ENCODE measurements around the gene KLHDC8B. TPM values are rescaled to one million over a fixed set of nuclear protein-coding genes. Genes with fewer than 3 reads are reported as not detected.

KLHDC8B gene
- total and polyA plus RNA-seq, 2 donors (not counting 3 experiments of a cell fraction or from before 2014, with no cell fraction given), result 36.0 to 77.8 TPM

DNA sequence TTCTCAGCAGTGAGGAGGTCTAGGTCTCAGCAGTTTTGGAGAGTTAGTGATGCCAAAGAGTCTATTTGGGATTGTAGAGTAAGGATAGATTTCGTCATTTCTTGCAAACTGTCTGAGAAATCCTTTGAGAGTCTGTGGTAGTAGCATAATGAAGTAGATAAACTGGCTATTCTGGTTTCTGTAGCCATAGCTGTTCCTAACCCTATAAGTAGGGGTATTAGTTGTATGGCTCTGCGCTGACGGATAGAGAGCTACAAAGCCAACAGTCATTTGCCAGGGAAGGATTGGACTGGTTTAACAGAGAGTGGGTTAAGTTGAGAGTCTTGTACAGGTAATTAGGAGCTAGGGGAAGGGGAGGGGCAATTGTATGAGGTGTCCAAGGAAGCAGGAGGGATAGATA is 50.6 kb downstream of the KLHDC8B start:
- BruUV-seq (replicated peaks), result no TSS peak
- no peak overlapping the region for H2AFZ ChIP-seq (ENCODE audit: low read depth, low read length)
- no peak for FAIRE-seq
- POLR2A ChIA-PET, result no interaction called here
- H3K9ac ChIP-seq (replicated peaks; ENCODE audit: extremely low read depth, insufficient read depth, low read length), result no peak overlapping the region
- H3K27me3 ChIP-seq (ENCODE audit: control insufficient read depth in 2 of 2, insufficient read depth in 2 of 2, low read length in 2 of 2), result no peaks in the 10 kb centered on the region
- TF ChIP-seq FOS (IDR thresholded peaks at IDR 0.05; ENCODE audit: borderline replicate concordance, insufficient read depth, low read length) (no peak), EZH2 (IDR thresholded peaks at IDR 0.05; ENCODE audit: borderline replicate concordance, low read depth, low read length, severe bottlenecking) (no peak), GATA2 (IDR thresholded peaks at IDR 0.05; ENCODE audit: insufficient read depth, insufficient read length, low read depth, low read length) (no peak), MYC (IDR thresholded peaks at IDR 0.05; ENCODE audit: low read depth, low read length) (no peak), JUN (IDR thresholded peaks at IDR 0.05; ENCODE audit: borderline replicate concordance, insufficient read depth, insufficient read length, low read depth) (no peak)
- TF ChIP-seq, protein P1, sequence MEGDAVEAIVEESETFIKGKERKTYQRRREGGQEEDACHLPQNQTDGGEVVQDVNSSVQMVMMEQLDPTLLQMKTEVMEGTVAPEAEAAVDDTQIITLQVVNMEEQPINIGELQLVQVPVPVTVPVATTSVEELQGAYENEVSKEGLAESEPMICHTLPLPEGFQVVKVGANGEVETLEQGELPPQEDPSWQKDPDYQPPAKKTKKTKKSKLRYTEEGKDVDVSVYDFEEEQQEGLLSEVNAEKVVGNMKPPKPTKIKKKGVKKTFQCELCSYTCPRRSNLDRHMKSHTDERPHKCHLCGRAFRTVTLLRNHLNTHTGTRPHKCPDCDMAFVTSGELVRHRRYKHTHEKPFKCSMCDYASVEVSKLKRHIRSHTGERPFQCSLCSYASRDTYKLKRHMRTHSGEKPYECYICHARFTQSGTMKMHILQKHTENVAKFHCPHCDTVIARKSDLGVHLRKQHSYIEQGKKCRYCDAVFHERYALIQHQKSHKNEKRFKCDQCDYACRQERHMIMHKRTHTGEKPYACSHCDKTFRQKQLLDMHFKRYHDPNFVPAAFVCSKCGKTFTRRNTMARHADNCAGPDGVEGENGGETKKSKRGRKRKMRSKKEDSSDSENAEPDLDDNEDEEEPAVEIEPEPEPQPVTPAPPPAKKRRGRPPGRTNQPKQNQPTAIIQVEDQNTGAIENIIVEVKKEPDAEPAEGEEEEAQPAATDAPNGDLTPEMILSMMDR (IDR thresholded peaks at IDR 0.05; ENCODE audit: extremely low read depth in 1 of 2, insufficient read depth in 1 of 2, low read depth in 1 of 2, low read length in 2 of 2), result no peak
- H4K20me1 ChIP-seq (replicated peaks; ENCODE audit: control insufficient read depth, extremely low read depth, insufficient read depth, low read length), result no peaks in the 10 kb centered on the region
- H3K36me3 ChIP-seq (ENCODE audit: control insufficient read depth in 2 of 2, extremely low read depth in 1 of 2, insufficient read depth in 2 of 2, low read length in 2 of 2), result no peaks in the 10 kb centered on the region
- DNase-seq (ENCODE audit: low read depth, low spot score), result no peak
- H3K79me2 ChIP-seq (ENCODE audit: control insufficient read depth, insufficient read depth, low read length), result no peaks in the 10 kb centered on the region
- dilution Hi-C loops (cut with MboI; ENCODE audit: extremely low pct_ligation_motif_present, low sequenced_read_pairs), result no loop called here
- no peak overlapping the region for H3K4me2 ChIP-seq (ENCODE audit: insufficient read depth, low read length)
- H3K4me3 ChIP-seq (replicated peaks in 1 of 3; ENCODE audit: insufficient read depth in 1 of 3, low read depth in 1 of 3, low read length in 3 of 3), result no peak overlapping the region
- no peaks in the 10 kb centered on the region for H3K9me3 ChIP-seq (replicated peaks; ENCODE audit: control insufficient read depth, insufficient read depth, low read length)
- CTCF ChIA-PET, result no interaction called here
- intact Hi-C loops (cut with micrococcal nuclease), result no loop called here
- H3K9me1 ChIP-seq (replicated peaks; ENCODE audit: control insufficient read depth, extremely low read depth, insufficient read depth, low read length), result no peaks in the 10 kb centered on the region
- peaks cover 5% of the 10 kb centered on the region for H3K4me1 ChIP-seq (ENCODE audit: control insufficient read depth, extremely low read depth, insufficient read depth, low read length)
- H3K27ac ChIP-seq (ENCODE audit: insufficient read depth, low read depth, low read length), result no peak overlapping the region

Other genes starting within 250 kb of the KLHDC8B start
- 23.0 and 26.9 TPM in 2 replicates for gene P4HTM, start 181.4 kb upstream of the KLHDC8B start, total RNA-seq
- 32.7 and 37.9 TPM in 2 replicates for gene P4HTM, start 181.4 kb upstream of the KLHDC8B start, polyA plus RNA-seq
- 161 and 192 TPM in 2 replicates for gene WDR6, start 164.2 kb upstream of the KLHDC8B start, total RNA-seq
- 319 and 337 TPM in 2 replicates for gene WDR6, start 164.2 kb upstream of the KLHDC8B start, polyA plus RNA-seq
- gene DALRD3, start 153.0 kb upstream of the KLHDC8B start, total RNA-seq, result 20.4 and 22.7 TPM in 2 replicates
- gene DALRD3, start 153.0 kb upstream of the KLHDC8B start, polyA plus RNA-seq, result 60.8 and 66.0 TPM in 2 replicates
- gene NDUFAF3, start 149.5 kb upstream of the KLHDC8B start, total RNA-seq, result 74.5 and 91.1 TPM in 2 replicates
- 91.4 and 140 TPM in 2 replicates for gene NDUFAF3, start 149.5 kb upstream of the KLHDC8B start, polyA plus RNA-seq
- 189 and 195 TPM in 2 replicates for gene IMPDH2, start 142.2 kb upstream of the KLHDC8B start, total RNA-seq
- gene IMPDH2, start 142.2 kb upstream of the KLHDC8B start, polyA plus RNA-seq, result 134 and 167 TPM in 2 replicates
- gene QRICH1, start 77.5 kb upstream of the KLHDC8B start, total RNA-seq, result 106 and 116 TPM in 2 replicates
- gene QRICH1, start 77.5 kb upstream of the KLHDC8B start, polyA plus RNA-seq, result 89.6 and 89.7 TPM in 2 replicates
- 261 and 285 TPM in 2 replicates for gene QARS1, start 66.8 kb upstream of the KLHDC8B start, total RNA-seq
- gene QARS1, start 66.8 kb upstream of the KLHDC8B start, polyA plus RNA-seq, result 434 and 477 TPM in 2 replicates
- gene USP19, start 50.8 kb upstream of the KLHDC8B start, total RNA-seq, result 39.1 and 42.2 TPM in 2 replicates
- gene USP19, start 50.8 kb upstream of the KLHDC8B start, polyA plus RNA-seq, result 31.3 and 36.8 TPM in 2 replicates
- gene LAMB2, start 38.5 kb upstream of the KLHDC8B start, total RNA-seq, result 374 and 423 TPM in 2 replicates
- 744 and 764 TPM in 2 replicates for gene LAMB2, start 38.5 kb upstream of the KLHDC8B start, polyA plus RNA-seq
- gene CCDC71, start 5.3 kb upstream of the KLHDC8B start, total RNA-seq, result 20.3 and 23.5 TPM in 2 replicates
- 41.6 and 48.7 TPM in 2 replicates for gene CCDC71, start 5.3 kb upstream of the KLHDC8B start, polyA plus RNA-seq
- gene C3orf62, start 105.6 kb downstream of the KLHDC8B start, total RNA-seq, result 3.9 and 5.6 TPM in 2 replicates
- 1.8 and 2.8 TPM in 2 replicates for gene C3orf62, start 105.6 kb downstream of the KLHDC8B start, polyA plus RNA-seq
- gene USP4, start 168.5 kb downstream of the KLHDC8B start, total RNA-seq, result 61.3 and 63.0 TPM in 2 replicates
- gene USP4, start 168.5 kb downstream of the KLHDC8B start, polyA plus RNA-seq, result 33.9 and 39.1 TPM in 2 replicates
- 427 and 461 TPM in 2 replicates for gene GPX1, start 186.8 kb downstream of the KLHDC8B start, total RNA-seq
- gene GPX1, start 186.8 kb downstream of the KLHDC8B start, polyA plus RNA-seq, result 1,348 and 1,830 TPM in 2 replicates
- gene RHOA, start 240.4 kb downstream of the KLHDC8B start, total RNA-seq, result 571 and 580 TPM in 2 replicates
- gene RHOA, start 240.4 kb downstream of the KLHDC8B start, polyA plus RNA-seq, result 312 and 450 TPM in 2 replicates
- gene TCTA, start 240.8 kb downstream of the KLHDC8B start, total RNA-seq, result 18.6 and 21.9 TPM in 2 replicates
- 31.3 and 32.3 TPM in 2 replicates for gene TCTA, start 240.8 kb downstream of the KLHDC8B start, polyA plus RNA-seq

Data from endothelial cell of umbilical vein (primary cell).